HG03469 (cell line): ENCODE data around the gene CES5A.
"Not testable (repeated sequence)": the region's sequence is repeated elsewhere in the genome, so short reads cannot be mapped to it uniquely, and the experiment has no call there.

Experiments used
- ATAC-seq: cut with Tn5 transposase; IDR thresholded peaks from one replicate; pipeline ENCODE4 v1.9.1; 2021; ENCODE audit warnings: mild to moderate bottlenecking, moderate library complexity, moderate number of reproducible peaks; ENCODE audit not compliant: unreplicated experiment

The CES5A gene, protein sequence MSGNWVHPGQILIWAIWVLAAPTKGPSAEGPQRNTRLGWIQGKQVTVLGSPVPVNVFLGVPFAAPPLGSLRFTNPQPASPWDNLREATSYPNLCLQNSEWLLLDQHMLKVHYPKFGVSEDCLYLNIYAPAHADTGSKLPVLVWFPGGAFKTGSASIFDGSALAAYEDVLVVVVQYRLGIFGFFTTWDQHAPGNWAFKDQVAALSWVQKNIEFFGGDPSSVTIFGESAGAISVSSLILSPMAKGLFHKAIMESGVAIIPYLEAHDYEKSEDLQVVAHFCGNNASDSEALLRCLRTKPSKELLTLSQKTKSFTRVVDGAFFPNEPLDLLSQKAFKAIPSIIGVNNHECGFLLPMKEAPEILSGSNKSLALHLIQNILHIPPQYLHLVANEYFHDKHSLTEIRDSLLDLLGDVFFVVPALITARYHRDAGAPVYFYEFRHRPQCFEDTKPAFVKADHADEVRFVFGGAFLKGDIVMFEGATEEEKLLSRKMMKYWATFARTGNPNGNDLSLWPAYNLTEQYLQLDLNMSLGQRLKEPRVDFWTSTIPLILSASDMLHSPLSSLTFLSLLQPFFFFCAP

DNA sequence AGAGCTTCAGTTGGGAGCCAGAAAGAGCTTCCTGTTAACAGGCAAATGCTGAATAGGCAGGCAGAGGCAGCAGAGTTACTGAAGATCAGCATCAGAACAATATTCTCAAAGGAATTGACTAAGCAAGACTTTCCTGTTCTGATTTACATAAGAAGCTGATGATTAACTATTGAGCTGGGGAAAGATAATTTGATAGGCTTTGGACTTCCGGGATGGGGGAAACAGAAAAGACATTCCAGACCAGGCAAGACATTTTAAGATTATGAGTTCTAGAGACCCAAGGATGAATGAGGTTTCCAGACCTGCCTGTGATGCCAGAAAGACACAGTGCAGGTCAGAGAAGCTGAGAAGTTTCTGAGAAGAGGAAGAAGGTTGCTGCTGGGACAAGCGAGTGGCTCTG is at the start of gene CES5A:
Gene CES5A (minus strand): TSS at position 101 of the 400 bp plus-strand sequence. CDS start 152 bp downstream, outside the sequence.
- ATAC-seq, result no peak

DNA sequence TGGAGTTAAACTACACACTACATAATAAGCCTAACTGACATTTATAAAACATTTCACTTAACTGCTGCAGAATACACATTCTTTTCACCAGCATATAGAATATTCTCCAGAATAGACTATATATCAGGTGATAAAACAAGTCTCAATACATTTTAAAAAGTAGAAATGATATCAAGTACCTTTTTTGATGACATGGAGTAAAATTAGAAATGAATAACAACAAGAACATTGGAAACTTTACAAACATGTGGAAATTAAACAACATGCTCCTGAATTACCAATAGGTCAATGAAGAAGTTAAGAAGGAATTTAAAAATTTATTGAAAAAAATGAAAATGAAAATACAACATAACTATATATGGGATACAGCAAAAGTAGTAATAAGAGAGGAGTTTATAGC is 47.5 kb upstream of the CES5A start:
- no peak for ATAC-seq

DNA sequence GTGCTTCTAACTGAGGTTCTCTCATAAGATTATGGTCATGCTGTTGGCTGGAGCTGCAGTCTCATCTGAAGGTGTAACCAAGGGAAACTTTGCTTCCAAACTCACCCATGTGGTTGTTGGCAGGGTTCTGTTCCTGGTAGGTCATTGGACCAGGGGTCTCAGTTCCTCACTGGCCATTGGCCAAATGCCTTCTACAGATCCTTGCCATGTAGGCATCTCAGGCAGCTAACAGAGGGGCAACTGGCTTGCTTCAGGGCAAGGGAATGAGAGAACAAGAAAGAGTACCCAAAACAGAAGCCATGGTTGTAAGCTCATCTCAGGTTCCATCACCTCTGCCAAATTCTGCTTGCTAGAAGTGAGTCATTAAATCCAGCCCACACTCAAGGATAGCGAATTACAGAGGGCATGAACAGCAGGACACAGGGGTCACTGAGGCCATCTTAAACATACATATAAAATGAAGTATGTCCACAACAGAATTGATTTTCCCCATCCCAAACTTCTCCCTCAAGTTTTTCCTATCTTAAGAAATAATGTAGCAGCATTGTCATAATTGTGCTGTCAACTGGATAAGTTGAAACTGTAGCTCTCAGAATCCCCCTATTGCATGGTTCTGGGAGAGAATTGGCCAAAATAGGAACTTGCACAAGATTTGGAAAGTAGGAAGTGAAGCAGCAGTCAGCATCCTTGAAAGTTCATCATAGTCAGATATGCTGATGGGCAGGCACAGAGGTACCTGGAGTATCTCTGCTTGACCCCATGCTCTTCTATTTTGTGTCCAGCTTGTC is 42.4 kb upstream of the CES5A start:
- ATAC-seq, result no peak

DNA sequence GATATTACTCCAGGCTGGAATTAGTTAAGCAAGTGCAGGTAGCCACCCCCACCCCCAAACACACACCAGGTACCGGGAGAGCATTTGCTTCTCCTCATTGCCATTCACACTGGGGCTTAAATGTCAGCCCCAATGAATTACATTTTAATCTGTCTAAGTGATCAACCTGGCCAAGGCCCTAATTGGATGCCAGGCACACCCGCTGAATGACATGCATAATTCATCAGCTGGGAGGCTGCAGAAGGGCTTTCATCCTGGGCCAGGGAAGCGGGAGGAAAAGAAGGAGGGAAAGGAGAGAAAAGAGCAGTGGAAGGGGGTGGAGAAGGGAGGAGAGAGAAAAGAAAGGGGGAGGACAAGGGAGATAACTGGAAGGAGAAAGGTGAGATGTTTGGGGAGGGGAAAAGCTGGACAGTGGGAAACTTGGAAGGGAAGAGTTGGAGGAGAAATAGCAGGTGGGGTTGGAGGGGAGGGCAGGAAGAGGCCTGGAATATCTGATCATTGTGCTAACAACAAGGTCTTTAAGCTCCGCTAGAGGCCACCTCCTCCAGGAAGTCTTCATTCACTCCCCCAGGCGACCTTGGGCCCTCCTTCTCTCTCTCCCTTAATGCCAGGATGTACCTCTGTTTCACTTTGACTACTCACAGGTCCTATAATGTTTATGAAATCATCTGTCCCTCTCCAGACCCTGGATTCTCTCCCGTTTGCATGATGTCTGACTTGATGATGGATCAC is 40.1 kb upstream of the CES5A start:
- ATAC-seq, result no peak

DNA sequence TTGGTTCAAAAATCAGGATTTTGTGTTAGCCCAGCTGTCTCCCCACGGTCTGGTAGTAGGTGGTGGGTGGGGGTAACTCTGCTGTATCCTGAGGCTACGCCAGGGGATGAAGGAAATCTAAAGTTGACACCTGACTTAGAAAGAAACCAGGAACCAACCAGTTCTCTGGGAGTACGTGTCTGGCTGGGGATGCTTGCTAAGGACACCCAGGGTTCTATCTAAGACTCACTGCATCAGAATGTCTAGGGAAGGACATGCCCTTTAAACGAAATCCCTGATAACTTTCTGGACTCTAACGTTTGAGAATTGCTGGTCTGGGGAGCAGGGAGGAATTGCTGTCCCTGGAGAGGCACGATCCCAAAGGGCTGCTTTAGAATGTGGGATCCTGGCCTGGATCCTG is 39.2 kb upstream of the CES5A start:
- ATAC-seq, result no peak

DNA sequence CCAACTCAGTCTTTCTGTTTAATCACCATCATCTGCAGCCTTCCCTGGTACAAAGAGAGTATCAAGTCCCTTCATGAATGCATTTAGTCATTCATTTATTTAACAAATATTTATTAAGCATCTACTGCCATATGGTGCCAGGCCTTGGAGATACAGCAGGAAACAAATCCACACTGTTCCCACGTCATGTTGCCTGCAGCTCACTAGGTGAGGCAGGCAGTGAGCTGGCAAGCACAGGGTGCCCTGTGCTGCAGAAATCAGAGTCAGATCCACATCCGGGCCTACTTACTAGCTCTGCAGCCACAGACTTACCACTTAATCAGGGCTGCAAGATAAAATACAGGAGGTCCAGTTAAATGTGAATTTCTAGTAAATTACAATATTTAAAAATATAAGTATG is 38.5 kb upstream of the CES5A start:
- ATAC-seq, result no peak

DNA sequence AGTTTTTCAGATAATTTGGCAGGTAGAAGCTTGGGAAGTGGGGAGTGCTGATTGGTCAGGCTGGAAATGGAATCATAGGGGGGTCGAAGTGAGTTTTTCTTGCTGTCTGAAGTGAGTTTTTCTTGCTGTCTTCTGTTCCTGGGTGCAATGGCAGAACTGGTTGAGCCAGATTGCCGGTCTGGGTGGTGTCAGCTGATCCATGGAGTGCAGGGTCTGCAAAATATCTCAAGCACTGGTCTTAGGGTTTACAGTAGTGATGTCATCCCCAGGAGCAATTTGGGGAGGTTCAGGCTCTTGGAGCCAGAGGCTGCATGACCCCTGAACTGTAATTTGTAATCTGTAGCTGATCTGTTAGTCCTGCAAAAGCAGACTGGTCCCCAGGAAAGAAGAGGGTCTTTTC is 37.9 kb upstream of the CES5A start:
- ATAC-seq, result not testable (repeated sequence)

DNA sequence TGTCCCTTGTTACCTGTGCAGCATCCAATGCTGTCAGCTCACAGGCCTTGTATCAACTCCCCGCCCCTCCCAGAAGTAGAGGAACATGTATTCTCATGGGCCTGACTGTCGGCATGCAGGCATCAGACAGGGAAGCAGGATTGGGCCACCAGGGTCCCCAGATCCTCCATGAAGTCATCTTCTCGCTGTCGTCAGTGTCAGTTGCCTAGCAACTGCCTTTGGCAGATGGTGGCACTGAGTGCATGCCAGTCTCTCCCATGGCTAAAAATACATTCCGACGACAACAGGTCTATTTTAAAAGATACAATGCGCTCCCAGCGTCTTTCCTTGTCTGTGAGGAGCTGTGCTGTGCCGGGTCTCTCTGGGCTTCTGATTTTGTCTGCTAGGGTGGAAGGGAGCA is 36.8 kb upstream of the CES5A start:
- ATAC-seq, result no peak

DNA sequence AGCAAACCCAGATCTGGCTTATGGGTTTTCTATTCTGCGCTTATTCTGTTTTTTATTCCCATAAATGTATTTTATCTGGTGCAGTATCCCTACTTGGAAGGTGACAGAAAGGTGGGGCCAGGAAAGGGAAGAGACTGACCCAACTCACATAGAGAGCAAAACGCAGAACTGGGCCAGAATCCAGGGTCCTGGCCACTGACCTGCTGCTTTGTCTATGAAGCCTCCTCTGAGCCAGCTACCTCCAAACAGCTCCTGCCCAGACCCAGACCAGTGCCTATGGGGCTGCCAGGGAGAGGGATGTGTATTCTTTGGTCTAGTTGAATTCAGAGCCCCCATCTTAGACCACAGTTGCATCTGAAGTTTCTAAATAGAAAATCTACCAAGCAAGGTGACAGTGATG is 36.4 kb upstream of the CES5A start:
- no peak for ATAC-seq

DNA sequence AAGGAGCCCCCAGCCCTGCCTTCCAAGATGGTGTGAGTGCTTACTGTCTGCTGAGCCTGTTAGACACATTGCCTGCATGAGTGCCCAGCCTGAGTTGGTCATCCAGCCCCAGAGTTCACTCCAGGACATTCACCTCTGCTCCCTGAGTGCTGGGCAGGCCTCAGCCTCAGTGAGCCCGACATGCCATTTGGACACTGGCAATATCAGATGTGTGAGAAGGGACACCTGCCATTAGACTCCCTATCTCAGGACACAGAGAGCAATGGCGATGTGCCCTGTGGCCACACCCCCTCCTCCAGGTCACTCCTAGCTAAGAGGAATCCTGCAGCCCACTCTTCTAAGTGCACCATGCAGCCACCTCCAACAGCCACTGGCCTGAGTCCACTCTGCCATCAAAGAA is 34.7 kb upstream of the CES5A start:
- no peak for ATAC-seq

DNA sequence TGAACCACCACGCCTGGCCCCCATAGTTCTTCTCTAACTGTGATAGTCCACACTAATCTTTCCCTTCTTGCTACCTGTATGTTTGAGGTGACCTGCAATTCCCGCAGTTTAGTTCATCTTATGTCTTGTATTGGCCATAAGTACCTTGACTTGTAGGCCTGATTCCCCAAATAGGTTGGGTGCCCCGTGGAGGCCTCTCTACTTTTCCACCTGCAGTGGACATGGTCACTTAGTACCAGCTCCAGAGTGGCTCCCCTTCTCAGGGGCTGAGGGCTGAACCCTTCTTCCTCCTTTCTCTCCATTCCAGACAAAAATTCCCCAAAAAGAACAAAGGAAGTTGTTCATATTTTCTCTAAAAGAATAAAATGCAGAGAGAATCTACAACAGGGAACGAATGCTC is 33.5 kb upstream of the CES5A start:
- ATAC-seq, result no peak

DNA sequence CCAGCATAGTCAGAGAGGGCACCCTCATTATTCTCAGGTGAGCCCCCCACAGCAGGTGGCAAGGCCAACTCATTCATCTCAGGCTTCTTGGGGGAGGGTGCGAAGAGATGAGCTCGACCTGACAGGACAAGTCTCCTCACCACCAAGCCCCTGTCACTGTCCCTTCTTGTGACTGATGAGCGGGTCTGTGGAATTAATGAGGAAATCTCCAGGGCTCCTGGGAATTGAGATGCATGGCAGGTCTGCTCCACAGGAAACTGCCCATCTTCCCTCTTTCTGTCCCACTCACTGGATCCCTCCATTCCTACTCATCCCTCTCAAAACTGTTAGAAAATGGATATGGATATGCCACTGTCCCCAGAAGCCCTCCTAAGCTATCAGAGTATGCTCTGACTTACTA is 32.5 kb upstream of the CES5A start:
- ATAC-seq, result no peak

DNA sequence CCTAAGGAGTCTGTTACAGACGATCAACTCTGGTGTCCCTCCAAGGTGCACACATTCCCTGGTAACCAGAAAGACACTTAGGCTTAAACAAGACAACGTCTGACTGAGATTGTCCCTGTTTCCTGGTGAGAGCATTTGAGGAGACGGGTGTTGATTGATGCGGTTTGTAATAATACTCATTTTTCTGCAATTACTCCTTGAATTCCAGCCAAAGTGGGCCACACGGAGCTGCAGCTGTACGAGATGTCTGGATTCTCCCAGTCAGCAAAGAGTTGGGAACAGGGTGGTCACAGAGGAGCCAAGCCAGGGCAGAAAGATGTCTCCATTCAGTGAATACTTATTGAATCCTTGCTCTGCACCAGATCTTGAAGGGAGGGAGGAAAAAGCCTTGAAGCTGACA is 30.9 kb upstream of the CES5A start:
- ATAC-seq, result no peak

DNA sequence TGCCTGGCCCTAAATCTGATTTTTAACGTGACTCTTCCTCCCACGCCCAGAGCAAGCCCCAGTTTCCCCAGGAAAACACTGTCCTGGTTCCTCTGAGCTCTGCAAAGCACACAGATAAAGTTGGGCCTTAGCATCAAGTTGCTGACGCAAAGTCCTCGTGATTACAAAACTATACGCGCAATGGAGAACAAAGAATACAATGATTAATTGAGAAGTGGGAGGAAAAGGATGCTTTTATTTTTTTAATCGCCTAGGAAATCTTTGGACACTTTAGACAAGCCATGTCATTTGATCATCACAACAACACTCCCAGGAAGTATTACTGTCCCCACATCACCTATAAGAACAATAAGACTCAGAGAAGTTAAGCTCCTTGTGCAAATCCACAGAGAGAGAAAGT is 30.5 kb upstream of the CES5A start:
- no peak for ATAC-seq

DNA sequence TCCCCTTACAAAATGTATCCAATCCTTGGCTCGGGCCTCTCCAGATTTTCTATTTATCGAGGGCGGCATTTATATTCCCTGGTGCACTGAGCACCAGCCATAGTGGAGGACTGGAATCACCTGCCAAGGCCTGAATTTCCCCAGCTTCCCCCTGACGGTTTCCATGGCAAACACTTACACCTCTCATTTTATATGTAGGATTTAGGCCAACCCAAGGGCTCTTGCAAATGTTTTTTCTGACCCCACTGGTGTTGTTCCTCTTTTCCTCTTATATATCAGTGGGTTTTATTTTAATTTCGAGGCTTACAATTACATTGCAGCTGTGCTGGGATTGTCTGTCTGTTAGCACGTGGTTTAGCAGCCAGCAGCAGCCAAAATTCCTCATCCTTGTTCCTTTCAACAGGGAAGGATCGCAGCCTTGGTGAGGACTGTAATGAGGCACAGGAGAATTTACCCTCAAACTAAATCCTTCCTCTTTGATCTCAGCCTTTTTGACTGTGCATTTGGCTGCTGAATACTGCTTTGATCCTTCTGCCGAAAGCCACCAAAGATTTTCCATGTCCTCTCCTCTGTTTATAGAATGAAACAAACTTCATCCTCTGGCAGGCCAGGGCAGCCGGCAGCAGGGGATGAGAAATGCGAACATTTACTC is 26.5 kb upstream of the CES5A start:
- no peak for ATAC-seq

DNA sequence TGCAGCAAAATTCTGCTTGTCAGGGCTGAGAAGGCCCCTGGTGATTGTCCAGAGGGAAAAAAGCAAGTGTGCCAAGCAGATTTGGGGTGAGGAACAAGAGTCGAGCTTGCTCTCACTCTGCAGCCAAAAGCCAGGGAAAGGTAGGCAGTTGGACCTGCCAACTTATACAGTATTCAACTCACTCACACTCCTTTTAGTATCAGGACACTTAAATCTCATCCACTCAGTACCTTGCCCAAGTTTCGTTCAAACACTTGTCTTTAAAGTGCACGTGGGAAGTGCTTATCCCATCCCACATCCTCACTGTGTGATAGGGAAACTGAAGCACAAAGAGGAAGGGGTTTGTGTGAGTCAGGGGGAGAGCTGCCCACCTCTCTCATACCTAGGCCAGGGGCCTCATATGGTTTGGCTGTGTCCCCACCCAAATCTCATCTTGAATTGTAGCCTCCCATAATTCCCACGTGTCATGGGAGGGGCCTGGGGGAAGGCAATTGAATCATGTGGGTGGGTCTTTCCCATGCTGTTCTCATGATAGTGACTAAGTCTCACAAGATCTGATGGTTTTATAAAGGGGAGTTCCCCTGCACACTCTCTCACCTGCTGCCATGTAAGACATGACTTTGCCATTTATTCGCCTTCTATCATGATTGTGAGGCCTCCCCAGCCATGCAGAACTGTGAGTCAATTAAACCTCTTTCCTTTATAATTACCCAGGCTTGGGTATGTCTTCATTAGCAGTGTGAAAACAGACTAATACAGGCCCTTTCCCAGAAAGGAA is 25.6 kb upstream of the CES5A start:
- no peak for ATAC-seq

DNA sequence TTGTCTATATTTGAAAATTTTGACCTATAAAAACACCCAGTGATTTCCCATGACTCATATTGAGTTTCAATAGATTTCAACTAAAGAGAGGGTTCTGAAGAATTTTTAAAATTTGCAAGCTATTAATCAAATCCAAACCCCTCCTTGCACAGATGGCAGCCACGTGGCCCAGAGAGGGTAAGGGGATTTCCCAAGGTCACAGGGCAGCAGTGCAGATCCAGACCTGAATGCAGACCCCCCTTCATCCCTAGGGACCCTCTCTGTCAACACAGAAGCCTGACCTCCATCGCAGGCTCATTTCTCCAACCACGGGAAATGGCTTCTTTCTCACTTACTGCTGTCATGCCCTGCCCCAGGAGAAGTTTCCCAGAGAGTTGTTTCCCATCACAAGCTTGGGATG is 24.7 kb upstream of the CES5A start:
- no peak for ATAC-seq

DNA sequence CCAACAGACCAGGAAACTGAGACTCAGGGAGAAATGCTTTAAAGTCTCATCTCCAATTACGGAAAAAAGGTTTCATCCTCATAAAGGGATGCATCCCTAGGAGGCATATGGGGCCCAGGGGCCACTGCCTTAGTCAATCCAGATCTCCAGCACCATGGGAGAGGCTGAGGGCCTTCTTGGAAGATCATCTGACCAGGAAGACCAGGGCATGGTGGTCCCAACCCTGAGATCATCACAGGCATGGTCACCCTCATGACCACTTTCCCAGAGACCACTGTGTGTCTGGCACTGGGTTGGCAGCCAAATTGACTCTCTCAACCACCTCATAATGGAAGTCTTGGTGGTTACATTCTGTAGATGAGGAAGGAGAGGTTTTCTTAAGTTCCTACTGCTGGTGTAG is 23.4 kb upstream of the CES5A start:
- ATAC-seq, result no peak

DNA sequence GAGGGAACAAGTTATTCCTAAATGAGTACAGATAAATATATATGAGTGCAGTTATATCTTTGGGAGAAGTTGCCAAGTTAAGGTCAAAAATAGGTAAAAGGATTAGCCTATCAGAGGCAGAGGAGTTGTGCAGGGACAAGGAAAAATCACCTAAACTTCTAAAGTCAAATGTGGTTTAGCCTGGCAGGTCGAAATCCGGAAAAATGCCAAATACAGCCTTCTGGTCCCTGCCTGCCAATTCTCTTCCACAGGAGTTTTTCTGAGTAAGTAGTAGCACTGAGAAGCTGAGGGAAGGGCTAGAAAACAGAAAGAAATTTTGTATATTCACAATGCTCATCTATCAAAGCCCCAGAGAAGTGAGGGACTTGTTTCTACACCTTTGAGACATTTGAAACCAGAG is 17.6 kb upstream of the CES5A start:
- ATAC-seq, result no peak

DNA sequence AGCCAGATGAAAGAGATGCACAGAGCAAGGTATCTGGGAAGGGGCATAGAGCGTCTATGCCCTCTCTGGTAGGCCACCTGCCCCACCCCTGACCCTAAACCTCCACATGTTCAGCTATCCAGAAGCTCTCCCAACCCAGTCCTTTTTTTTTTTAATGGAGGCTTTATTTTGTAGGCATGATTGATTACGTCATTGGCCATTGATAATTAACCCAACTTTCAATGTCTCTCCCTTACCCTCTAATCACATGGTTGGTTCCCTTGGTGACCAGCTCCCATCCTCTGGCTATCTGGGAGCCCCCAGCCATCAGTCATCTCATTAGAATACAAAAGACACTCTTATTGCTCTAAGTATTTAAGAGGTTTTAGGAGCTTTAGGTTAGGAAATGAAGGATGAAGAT is 14.3 kb upstream of the CES5A start:
- no peak for ATAC-seq
